IPS-NIHi7 (cell line): ENCODE measurements around the gene PPM1H.
"Not testable (repeated sequence)": the region's sequence is repeated elsewhere in the genome, so short reads cannot be mapped to it uniquely, and the experiment has no call there.

Experiments used
- DNase-seq: peaks from one replicate; pipeline ENCODE4 v3.0.0; 2012; ENCODE audit warnings: mixed read lengths; ENCODE audit errors: extremely low spot score

The PPM1H gene

DNA sequence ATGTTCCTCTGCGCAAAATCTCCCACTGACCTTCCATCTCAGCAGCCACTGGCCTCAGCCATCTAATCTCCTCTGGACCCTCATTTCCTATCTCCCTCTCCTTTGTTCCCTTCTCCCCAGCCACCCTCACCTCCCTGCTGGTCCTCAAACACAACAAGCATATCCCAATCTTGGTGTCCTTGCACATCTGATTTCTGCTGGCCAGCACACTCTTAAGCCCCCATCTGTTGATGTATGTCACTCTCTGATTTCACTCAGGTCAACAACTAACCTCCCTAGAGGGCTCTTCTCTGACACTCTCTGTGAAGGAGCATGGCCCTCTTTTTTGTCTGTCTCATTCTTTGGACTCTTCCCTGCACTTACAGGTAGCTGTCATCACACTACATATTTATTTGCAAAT is 25.6 kb downstream of the PPM1H start:
- DNase-seq = no peak

DNA sequence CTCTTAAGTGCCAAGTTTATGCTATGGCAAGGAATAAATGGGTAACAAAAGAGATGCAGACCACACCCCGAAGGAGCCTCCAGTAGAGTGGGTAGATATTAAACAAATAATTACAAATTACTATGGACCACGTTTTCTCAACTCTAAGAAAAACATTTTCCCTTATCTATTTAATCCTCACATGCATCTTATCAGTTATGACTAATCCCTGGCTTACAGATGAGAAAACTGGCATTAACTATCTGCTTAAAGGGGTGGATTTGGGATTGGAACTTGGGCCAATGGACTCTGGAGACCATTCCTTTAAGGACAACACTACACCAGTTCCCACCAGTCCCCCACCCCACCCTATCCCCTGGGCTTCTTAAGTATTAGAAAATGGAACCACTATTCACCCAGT is 26.3 kb downstream of the PPM1H start:
- no peak for DNase-seq

DNA sequence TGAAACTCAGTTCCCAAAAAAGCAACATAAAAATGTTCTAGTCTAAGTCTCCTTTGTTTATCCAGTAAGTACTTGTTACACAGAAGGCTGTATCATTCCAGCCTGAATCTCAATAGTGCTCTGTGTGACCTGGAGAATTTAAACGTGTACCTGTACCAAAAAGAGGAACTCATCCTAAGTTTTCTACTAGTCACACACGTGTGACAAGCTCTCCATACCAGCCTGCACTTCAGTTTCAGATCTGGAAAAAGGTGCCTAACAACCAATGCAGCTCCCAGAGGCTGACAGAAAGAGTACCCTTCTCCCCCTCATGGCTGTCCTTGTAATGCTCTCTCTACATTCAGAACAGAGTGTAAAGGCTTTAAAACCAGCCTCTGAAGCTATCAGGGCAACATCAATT is 27.4 kb downstream of the PPM1H start:
- no peak for DNase-seq

DNA sequence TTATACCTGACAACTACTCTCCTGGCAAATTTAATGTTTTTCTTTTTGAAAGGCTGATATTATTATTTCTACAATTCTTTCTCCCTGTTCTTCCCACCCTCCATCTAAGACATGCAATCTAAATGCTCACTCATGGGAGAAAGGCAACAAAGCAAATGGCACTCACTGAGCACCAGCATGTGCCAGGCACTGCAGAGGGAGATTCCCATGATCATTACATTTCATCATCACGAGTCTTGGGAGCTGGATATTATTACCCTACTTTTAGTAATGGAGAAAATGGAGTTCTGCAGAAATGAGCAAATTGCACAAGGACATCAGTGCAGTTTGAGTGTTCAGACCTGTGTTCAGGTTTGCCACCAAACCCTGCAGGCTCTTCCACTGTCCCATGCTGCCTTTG is 27.9 kb downstream of the PPM1H start:
- no peak for DNase-seq

DNA sequence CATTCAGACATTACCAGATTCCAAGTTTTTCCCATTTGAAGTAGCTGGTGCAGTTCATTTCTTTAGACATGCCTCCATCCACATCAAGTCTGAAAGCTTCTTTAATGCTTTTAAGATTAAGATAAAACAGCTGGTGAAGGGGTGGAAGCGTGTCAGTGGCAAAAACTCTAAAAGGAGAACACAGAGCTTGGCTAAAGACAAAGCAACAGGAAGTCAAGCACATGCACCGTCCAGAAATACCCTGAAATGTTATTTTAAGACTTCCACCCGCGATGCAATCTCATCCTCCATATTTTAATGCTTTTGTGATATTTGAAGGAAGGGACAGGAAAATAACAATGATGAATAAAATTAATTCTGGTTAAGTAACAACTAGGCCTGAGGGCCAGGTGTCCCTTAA is 31.8 kb downstream of the PPM1H start:
- no peak for DNase-seq

DNA sequence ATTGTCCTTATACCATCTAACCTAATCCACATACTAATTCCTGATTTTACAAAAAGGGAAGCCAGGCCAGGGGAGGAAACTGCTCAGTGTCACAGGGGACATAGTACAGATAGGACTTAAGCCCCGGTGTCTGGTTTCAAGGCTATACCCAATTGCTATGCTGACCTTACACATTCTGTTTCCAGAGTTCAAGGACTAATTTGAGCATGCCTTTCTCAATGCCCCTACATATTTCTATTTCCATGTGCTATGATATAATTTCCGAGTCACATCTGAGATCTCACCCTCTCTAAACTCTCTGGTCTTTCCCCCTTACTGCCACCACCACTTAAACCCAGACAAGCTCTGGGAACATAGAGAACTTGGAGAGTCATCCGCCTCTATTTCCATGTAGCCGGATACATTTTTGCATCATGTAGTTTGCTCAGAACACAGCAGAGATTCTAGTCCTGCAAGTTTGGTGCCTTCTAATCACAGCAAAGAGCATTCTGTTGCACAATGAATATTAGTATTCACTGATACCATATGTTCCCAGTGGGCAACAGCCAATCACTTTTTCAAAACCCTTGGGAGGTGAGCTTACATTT is 34.2 kb downstream of the PPM1H start:
- DNase-seq = no peak

DNA sequence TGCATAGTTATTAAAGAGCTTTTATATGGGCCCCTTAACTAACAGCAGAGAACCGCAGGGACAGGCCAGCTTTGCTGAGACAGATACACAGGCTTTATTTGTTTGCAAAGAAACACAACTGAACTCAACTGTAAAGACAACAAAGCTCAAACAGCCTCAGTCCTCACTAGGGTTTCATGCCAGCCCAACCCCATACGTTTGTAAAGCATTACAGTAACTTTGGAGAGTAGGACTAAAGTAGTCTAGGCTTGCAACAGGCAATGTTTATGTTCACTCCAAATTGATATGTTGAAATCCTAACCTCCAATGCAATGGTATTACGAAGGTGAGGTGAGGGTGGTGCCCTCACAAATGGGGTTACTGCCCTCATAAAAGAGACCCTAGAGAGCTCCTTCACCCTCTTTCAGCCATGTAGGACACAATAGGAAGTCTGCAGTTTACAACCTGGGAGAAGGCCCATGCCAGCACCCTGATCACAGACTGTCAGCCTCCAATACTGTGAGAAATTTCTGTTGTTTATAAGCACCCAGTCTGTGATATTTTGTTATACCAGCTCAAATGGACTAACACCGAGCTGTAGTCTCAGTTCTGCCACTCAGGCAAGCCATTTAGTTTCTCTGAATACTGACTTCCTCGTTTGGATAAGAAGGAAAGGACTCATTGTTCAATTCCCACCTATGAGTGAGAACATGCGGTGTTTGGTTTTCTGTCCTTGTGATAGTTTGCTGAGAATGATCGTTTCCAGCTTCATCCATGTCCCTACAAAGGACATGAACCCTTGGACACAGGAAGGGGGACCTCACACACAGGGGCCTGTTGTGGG is 35.2 kb downstream of the PPM1H start:
- DNase-seq = no peak

DNA sequence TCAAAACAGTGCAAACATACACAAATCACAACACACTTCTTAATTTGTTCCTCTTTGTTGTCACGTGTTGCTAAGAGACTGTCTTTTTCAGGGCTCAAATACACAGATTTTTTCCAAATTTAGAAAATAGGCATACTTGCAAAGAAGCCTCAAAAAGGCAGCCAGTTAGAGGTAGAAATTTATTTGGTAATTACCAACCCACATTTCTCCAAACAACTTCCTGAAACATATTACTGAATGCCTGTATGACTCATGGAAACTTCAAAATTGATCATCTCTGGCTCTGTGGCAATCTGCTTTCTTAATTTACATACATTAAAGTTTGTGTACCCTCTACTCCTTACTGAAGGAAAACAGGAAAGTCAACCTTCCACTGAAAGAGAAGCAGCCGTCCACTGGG is 36.4 kb downstream of the PPM1H start:
- DNase-seq = no peak

DNA sequence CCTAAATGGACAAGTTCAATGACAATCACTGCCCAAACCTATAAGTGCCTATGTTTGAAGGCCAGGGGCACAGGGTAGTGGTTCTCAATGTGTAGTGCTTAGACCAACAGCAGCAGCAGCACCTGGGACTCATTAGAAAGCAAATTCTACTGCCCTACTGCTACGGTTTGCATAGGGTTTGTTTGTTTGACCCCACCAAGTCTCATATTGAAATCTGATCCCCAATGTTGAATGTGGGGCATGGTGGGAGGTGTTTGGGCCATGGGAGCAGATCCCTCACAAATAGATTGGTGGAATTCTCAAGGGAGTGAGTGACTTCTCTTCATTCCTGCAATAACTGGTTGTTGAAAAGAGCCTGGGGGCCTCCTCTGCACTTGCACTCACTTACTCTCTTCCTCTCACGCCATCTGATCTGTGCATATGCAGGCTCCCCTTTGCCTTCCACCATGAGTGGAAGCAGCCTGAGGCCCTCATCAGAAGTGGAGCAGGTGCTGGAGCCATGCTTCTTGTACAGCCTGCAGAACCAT is 39.5 kb downstream of the PPM1H start:
- DNase-seq = no peak

DNA sequence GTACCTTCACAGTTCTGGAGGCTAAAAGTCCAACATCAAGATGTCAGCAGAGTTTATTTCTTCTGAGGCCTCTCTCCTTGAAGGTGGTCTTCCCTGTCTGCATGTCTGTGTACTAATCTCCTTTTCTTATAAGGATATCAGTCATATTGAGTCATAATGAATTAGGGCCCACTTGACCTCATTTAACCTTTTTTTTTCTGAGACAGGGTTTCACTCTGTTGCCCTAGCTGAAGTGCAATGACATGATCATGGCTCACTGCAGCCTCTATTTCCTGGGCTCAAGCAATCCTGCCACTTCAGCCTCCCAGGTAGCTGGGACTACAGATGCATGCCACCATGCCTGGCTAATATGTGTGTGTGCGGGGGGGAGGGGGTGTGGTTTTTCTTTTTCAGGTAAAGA is 41.7 kb downstream of the PPM1H start:
- no peak for DNase-seq

DNA sequence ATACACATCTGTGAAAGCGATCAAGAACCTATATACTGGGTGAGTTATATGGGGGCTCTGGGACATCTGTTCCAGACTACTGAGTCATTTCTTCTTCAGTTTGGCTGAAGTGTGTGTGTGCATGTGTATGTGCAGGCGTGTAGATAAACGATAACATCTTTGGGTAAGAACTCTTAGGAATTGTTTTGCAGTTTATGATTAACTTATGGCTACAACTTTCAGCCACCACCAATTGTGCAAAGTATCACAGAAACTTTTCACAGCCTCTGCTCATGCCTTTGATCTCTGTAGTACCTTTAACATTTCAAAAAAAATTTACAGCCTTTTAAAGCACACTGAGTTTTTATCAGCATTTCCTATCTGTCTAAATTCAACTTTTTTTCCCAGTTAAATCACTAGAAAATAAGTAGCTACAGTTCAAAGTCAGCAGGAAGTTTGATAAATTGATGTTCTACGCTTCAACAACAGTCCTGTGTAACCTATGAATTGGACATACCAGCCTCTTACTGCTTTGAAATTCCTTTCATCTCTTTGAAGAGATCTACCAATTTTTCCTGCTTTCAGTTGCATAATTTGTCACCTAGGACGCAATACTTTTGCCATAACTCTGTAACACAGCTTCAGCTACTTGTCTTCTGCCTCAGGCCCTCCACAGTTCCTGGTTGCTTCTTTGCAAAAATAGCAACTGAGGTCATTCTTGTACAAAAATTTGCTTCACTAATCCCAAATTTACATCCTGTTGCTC is 43.0 kb downstream of the PPM1H start:
- DNase-seq = no peak

DNA sequence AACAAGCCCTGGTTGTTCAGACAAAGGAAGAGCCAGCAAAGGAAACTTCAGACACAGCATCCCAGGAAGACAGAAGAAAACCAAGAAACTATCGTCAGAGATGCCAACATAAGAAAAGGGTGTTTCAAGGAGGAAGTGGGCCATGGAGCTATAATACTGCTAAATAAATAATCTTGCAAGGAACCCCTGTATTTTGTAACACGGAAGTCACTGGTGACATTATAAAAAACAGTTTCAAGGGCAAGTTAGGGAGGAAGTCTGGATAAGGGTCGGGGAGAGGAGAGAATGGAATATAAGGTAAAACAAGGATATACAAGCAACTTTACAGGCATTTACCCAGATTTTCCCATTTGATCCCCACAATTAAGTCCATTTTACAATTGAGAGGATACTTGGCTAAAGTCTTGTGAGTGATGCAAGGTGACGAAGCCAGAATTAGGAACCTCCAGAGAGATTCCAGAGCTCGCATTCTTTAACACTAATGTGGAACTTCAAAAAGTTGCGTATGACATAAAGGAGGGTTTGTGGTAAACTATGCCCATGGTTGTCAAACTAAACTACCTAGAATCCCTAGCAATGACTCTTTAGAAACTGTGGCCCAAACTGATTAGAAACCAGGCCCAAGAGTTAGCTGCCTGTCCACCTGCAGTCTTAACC is 46.4 kb downstream of the PPM1H start:
- no peak for DNase-seq

DNA sequence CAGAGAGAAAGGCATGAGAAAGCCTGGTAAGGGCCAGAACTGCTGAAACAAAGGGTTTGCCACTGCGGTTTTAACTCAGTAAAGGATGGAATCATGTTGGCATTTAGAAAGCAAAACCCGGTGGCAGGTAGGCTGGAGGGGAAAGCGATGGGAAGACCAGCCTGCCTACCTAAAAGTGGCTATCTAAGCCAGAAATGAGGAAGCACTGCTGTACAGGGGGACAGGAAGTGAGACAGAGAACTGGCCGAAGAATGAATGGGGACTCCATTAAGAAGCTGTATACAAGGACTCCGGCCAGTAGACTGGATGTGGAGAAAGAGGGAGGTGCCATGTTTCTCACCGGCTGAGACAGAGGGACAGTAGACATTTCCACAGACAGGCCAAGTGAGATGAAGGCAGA is 48.2 kb downstream of the PPM1H start:
- DNase-seq = no peak

DNA sequence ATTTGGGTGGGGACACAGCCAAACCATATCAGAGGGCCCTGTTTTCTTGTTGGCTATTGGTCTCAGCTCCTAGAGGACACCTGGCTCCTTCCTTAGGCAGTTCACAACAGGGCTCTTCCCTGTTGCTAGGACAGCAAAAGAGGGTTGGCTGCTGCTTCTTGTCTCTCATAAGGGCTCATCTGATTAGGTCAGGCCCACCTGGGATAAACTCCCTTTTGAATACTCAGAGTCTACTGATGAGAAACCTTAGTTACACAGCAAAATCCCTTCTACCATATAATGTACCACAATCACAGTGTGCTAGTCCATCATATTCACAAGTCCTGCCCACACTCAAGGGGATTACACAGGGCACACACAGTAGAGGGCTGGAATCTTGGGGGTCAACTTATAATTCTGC is 49.7 kb downstream of the PPM1H start:
- no peak for DNase-seq

DNA sequence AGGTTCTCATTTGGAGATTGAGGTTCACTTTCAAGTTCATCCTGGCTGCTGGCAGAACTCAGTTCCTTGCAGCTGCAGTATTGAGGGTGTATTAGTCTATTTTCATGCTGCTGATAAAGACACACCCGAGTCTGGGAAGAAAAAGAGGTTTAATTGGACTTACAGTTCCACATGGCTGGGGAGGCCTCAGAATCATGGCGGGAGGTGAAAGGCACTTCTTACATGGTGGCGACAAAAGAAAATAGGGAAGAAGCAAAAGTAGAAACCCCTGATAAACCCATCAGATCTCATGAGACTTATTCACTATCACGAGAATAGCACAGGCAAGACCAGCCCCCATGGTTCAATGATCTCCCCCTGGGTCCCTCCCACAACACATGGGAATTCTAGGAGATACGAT is 50.1 kb downstream of the PPM1H start:
- DNase-seq = not testable (repeated sequence)

DNA sequence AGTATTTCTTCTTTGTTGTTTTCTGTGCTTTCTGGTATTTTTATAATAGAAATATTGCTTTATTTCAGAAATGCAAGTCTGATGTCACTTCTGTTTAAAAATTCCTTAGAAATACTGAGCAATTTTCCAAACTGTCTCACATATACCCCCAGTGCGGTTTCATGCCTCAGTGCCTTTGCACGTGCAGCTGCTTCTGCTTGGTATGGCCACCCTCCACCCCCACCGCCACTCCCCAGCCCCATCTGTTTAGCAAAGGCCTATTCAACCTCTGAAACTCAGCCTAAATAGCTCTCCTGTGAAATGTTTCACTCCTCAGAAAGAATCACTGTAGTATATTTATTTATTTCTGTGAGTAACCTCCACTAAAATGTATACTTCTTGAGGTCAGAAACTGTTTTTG is 52.3 kb downstream of the PPM1H start:
- DNase-seq = no peak

DNA sequence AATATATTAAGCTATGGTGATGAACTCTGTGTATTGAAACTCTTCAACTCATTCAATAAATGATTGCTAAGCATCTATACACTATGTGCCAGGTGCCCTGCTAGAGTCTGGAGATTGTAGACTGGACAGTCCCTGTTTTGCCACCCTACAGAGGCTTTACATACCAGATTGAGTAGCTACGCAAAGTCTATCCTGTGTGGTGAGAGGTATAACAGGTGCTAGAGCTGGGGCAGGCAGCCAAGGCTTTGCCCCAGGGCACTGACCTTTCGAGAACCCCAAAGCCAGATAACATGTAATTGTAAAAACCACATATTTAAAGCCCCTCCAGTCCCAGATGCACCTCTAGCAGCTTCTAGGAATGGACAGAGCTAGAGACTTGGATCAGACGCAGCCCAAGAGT is 52.8 kb downstream of the PPM1H start:
- DNase-seq = no peak

DNA sequence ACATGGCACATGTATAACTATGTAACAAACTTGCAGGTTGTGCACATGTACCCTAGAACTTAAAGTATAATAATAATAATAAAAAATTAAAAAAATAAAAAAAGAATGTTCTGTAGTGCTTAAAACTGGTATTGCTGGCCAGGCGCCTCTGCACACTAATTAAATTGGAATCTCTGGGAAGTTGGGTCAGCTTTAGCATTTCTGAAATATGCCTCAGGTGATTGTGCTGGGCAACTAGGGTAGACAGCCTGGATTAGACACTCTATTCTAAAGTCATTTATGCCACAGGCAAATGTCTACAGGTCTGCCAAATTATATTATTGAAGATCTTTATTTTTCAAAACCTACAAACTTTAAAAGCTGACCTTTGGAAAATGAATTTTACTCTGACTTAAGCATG is 55.3 kb downstream of the PPM1H start:
- no peak for DNase-seq

DNA sequence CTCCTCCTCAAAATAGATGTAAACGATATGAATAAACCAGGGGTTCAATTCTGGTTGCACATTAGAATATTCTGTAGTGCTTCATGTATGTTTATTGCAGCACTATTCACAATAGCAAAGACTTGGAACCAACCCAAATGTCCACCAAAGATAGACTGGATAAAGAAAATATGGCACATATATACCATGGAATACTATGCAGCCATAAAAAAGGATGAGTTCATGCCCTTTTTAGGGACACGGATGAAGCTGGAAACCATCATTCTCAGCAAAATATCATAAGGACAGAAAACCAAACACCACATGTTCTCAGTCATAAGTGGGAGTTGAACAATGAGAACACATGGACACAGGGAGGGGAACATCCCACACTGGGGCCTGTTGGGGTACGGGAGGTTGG is 55.7 kb downstream of the PPM1H start:
- not testable (repeated sequence) for DNase-seq

DNA sequence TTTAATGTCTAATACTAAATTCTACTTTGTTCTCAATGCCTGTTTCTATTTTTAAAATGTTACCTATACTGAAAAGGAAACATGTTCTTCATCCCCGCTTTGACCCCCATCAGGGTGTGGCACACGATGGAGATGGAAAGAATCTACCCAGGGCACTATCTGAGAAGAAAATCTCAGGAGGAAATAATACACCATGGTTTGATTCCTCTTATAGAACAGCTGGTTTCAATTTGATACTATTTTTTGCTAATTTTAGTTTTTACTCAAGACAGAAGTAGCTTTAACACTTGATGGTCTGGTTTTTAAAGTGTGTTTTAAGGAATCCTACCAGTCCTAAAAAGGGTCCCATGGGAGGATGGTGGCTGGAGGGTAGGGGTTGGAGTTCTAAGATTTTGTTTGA is 56.7 kb downstream of the PPM1H start:
- no peak for DNase-seq

DNA sequence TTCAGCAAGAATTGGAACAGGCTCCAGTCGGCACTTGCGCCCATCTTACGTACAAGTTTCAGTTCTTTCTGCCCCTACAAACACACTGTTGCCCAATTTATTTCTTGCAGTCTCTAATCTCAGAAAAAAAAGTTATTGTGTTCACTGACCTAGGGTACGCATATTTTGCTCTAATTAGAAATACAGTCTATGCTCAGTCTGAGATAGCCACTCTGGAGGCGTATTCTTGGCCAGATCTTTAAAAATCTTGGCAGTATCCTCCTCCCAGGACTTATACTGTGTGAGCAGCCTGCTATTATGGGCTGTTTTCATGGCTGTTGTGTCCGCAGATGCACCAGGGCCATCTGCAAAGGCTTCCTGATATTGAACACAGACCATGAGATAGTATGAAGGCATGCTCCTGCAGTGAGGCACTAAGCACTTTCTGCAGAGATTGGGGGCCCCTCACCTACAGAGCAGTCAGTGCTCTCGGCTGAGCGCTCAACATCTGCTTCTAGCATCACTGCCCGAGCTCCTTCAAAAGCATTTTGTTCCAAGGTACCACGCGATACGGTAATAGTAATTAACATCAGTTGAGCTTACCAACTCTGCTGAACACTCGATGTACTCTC is 57.9 kb downstream of the PPM1H start:
- DNase-seq = no peak
